Activated CD4-positive, alpha-beta T cell treated with anti-CD3 and anti-CD28 coated beads, Interleukin-10, Interleukin-2, amounts not matched to agents 100 ng/mL and 50 ng/mL, durations not matched to agents 16 hours and 8 hours (primary cell): ENCODE results near the gene ARHGAP27.
A peak's percentile ranks its signal among the peaks of the same experiment; 100 is the strongest.
"Not testable (repeated sequence)": the region's sequence is repeated elsewhere in the genome, so short reads cannot be mapped to it uniquely, and the experiment has no call there.

Experiments used
- DNase-seq: peaks from one replicate; pipeline ENCODE4 v3.0.0-alpha.2; 2020

ARHGAP27 gene, protein sequence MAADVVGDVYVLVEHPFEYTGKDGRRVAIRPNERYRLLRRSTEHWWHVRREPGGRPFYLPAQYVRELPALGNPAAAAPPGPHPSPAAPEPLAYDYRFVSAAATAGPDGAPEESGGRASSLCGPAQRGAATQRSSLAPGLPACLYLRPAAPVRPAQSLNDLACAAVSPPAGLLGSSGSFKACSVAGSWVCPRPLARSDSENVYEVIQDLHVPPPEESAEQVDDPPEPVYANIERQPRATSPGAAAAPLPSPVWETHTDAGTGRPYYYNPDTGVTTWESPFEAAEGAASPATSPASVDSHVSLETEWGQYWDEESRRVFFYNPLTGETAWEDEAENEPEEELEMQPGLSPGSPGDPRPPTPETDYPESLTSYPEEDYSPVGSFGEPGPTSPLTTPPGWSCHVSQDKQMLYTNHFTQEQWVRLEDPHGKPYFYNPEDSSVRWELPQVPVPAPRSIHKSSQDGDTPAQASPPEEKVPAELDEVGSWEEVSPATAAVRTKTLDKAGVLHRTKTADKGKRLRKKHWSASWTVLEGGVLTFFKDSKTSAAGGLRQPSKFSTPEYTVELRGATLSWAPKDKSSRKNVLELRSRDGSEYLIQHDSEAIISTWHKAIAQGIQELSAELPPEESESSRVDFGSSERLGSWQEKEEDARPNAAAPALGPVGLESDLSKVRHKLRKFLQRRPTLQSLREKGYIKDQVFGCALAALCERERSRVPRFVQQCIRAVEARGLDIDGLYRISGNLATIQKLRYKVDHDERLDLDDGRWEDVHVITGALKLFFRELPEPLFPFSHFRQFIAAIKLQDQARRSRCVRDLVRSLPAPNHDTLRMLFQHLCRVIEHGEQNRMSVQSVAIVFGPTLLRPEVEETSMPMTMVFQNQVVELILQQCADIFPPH

DNA sequence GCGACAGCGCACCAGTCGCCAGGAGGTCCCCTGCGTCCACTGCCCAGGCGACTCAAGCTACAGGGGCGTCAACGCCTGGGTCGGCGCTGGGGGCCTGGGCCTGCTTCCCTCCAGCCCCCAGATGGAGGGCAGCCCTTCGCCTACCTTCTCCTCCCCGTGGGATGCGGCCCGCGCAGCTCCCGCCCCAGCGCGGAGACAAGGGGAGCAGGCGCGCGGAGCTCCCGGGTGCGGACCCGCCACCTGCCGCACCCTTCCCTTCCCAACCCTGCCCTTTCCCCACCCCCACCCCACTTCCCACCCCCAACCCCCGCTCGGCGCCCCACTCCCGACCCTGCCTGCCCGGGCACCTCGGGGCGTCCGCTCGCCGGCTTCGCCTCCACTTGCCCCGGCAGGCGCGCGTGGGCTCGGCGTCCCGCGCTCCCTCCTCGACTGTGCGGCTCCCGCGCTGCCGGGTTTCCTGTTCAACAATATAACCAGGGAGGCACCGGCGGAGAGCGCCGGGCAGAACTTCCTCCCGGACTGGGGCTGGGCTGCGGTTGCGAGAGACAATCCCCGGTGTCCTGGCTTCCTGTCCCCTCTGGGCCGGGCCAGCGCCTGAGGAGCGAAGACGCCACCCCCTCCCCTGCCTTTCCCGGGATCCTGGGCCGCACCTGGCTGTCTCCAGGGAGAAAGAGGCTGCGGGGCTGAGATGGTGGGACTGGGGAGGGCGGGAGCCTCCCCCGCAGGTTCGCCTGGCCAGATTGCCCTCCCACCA is at the start of gene ARHGAP27:
Gene ARHGAP27 (minus strand): TSS at position 466 of the 754 bp plus-strand sequence. CDS start 2,591 bp downstream, outside the sequence.
- peak; percentile 47 for DNase-seq

DNA sequence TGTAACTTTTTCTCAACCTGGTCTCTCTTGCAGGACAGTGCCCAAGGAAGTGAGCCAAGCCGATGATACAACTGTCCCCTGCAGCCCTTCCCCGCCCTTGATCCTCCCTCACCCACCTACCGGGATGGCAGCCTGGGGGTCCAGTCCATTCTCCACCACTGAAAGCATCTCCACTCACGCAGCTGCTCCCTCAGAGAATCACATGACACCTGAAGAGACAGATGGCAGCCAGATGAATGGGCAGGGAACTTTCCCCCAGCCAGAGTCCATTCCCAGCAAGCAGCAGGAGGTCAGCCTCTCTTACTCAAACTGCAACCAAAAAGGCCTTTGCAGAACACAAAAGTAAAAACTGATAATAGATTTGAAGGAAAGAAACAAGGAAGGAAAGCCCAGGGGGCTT is 49.6 kb upstream of the ARHGAP27 start:
- not testable (repeated sequence) for DNase-seq

DNA sequence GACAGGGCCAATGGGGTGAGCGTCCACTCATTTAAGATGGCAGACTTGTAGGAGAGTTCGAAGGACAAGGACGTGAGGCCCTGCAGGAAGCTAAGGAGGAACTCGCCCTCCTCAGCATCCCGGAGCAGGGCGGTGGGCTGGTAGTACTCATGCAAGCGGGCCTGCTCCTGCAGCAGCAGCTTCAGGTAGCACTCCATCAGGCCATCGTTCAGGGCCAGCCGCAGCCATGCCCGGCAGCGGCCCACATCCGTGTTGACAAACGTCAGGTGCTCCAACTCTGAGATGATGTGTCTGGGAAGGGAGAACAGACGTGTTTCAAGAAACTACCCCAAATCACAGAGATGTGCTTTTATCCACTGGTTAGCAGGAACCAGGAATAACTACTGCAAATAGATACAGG is 42.8 kb upstream of the ARHGAP27 start:
- DNase-seq, result not testable (repeated sequence)

DNA sequence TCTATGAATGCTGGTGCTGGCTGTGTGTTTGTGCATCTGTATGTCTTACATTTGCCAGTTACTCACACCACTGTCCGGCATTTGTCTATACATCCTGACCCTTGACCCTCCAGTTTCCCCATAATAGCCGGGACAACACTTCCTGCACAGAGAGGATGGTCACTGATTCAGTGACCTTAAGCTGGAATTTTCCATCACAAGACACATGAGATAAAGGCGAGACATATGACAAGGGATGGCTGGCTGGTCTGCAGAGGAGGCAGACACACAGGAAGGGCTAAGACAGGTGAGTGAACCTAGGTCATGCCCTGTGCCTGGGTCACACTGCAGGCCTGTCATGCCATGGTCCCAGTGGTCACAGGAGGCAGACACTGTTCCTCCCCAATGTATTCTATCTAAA is 39.6 kb upstream of the ARHGAP27 start:
- not testable (repeated sequence) for DNase-seq

DNA sequence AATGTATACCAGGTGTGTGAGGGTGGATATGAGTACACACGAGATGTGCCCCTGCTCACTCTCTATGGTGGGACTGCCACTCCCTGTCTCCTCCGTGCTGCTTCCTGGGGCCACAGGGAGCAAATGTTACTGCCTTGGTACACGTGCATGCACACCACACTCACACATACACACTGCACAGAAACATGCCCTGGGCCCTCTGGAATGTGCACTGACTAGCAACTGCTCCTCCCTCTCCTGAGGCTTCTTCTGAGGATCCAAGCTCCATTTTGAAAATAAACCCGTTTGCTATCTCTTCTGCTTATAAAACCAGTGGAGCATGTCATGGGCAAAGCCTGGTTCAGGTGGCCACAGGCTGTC is 36.5 kb upstream of the ARHGAP27 start:
- DNase-seq, result not testable (repeated sequence)

DNA sequence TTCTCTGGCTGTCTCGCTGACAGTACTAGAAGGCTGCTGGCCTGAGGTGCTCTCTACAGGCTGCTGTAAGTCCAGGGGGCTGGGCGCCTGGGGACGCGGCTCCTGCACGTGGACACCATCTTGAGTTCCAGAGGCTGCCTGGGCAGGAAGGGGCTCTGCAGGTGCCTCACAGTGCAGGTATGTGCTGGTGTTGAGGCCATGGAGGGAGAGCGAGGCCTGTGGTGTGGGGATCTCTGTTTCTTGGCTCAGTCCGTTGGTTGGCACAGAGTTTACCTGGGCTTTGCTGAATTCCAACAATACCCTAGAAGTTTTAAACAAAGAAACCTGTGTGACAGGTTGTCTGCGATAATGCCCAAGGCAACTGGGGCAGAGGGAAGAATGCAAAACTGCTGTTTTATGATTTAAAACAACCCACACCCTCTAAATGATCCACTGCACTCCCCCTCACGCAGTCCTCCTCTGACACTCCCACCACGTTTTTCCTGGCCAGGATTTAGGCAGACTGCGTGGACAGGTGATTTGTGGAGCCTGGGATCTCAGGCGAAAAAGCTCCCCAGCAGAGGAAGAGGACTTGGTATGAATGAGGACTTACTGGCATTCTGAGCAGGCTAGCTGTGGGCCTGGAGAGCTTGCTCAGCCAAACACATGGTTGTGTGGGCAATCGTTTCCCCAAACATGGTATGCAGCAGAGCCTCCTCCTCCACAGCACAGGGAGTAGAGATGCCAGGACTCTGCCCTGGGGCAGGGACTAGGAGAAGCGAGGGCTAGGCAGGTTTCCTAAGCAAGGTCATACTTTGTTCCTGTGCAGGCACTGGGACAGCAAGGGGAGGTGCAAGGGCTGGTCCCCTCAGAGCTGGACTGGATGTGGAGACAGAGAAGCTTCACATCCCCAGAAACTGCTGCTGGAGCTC is 35.9 kb upstream of the ARHGAP27 start:
- DNase-seq, result not testable (repeated sequence)

DNA sequence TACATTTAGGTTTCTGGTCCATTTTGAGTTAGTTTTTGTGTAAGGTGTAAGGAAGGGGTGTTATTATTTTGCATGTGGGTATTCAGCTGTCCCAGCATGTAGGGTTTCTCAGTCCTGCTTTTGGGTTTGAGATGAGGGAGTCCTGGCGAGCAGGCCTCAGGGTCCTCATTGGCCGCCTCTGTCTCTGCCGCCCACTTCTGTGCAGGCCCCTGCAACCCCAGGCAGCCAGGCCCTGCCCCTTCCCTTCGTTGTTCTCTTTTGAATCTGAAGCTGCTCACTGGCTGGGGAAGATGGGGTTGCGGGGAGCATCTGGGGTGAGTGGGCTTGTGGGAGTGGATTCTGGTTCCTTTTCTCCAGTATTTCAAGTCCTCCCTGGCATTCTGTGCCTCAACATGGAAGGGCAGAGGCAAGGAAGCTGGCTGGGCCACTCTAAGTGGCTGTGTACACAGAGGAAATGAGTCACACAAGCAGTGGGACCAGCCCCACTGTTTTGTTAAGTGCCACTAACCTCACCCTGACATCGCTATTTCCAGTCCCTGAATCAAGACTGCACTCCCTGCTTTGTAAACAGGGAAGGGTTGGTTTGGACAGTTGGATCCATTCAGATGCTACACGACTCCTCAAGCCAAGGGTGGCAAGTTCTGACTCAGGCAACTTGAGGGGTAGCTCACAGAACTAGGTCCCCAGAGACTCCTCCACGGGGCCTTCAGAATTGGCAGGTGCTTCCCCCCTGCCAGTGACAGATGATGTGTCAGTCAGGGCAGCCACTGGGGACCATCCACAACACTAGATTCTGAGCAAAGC is 29.1 kb upstream of the ARHGAP27 start:
- DNase-seq, result peak; percentile 51

DNA sequence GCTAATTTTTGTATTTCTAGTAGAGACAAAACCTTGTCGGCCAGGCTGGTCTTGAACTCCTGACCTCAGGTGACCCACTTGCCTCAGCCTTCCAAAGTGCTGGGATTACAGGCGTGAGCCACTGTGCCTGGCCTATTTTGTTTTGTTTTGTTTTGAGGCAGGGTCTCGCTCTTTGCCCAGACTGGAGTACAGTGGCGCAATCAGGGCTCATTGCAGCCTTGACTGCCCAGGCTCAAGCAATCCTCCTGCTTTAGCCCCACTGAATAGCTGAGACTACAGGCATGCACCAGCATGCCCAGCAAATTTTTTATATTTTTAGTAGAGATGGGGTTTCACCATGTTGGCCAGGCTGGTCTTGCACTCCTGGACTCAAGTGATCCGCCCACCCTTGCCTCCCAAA is 27.8 kb upstream of the ARHGAP27 start:
- not testable (repeated sequence) for DNase-seq

DNA sequence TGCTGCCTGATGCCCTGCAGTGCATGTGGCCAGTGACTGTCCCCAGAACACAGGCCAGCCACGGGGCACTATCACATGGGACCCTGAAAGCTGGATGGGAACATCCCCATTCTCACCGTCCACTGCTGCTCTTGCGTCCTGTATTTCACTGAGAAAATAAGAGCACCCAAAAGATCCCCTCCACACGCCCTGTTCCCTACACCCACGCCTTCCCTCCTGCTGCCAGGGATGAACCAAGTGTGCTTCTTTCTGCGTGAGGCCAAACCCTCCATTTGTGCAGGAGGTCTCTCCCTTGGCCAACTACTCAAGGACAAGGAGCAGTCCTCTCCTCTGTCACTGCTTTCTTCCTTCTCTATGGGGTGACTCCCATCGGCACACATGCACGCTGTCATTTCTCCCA is 21.7 kb upstream of the ARHGAP27 start:
- not testable (repeated sequence) for DNase-seq

DNA sequence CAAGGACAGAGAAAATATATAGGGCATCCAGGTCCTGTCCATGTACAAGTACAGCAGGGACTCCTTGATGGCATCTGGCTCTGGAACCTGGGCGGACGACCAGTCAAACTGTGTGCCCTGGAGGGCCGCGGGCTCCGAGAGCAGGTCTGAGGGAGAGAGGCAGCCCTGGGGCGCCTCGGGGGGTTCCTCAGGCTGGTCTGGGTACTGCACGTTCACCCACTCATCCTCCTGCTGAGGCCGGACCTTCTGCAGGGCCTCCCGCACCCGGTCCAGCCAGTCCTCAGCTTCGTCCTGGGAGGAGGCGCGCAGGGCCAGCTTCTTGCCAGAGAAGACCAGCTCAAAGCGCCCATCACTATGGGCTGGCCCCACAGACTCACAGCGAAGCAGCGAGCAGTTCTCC is 21.1 kb upstream of the ARHGAP27 start:
- not testable (repeated sequence) for DNase-seq

DNA sequence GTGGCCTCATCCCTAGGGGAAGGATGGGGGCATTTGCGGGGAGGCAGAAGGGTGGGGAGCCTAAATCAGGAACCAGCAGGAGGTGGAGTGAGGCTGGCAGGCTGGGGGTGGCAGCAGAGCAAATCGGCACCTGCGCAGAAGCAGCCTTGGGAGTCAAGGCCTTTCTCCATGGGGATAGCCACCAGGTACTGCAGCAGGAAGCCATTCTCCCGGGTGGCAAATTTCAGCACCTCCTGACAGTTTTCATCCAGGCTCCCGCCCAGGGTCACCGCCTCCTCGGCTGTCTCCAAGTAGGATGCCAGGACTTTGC is 20.5 kb upstream of the ARHGAP27 start:
- DNase-seq, result not testable (repeated sequence)

DNA sequence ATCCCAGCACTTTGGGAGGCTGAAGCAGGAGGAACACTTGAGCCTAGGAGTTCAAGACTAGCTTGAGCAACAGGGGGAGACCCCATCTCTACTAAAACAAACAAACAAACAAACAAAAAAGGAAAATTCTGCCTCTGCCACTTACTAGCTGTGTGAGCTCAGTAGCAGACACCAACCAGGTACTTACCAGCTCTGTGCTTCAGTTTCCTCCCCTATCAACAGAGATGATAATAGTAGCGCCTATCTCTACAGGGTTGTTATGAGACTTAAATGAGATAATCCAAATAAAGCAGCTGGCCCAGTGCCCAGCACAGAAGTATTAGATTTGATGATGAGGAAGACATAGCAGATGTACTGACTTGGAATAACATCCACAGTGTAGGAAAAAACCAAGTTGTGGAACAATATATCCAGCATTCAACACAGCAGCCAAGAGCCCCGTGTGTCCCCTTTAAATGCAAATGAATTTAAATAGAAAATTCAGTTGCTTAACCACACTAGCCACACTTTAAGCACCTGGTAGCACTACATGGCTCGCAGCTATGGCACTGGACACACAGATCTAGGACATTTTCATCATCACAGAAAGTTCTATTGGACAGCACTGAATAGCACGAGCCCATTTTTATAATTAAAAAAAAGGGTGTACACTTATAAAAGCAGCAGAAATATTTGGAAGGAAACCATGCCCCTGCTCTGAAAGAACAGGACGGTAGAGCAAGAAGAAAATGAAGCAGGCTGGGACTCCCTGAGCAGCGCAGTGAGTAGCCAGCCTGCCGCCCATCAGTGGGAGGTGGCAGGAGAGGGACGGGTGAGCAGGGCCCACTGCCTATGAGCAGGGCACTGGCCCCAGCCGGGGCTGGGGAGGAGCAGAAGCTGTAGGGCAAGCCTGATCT is 19.9 kb upstream of the ARHGAP27 start:
- not testable (repeated sequence) for DNase-seq

DNA sequence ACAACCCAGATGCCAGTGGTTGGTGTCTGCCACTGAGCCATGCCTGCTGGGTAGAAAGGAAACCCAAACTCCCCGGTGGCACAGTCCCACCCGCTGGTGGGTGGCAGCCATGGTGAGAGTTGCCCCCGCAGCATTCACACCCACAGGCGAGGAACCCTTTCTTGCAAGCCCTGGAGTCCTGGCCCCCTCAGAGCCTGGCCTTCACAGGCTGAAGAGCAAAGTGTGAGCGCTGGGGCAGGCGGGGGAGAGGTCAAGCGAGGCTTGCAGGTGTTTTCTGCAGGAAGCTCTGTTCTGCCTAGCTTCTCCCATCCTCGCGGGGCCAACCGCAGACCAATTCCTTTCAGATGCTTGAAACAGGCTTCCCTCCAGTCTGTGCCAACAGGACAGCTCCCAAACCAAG is 19.0 kb upstream of the ARHGAP27 start:
- not testable (repeated sequence) for DNase-seq

DNA sequence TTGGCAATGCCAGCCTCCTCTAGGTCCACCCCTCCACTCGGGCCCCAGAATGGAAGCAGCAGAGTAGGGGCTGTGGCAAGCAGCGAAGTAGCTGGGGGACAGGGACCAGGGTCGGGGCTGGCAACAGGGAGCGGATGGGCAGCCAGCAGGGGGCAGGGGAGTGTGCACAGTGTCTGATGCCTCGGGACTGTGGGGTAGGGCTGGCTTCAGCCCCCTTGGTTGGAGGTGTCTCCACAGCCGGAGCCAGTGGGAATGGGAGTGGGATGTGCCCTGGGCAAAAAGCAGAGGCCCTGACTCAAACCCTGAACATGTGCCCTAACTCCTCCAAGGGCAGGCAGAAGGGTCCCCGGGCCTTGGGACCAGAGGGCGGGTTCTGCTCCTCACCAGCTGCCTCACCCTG is 18.5 kb upstream of the ARHGAP27 start:
- DNase-seq, result no peak

DNA sequence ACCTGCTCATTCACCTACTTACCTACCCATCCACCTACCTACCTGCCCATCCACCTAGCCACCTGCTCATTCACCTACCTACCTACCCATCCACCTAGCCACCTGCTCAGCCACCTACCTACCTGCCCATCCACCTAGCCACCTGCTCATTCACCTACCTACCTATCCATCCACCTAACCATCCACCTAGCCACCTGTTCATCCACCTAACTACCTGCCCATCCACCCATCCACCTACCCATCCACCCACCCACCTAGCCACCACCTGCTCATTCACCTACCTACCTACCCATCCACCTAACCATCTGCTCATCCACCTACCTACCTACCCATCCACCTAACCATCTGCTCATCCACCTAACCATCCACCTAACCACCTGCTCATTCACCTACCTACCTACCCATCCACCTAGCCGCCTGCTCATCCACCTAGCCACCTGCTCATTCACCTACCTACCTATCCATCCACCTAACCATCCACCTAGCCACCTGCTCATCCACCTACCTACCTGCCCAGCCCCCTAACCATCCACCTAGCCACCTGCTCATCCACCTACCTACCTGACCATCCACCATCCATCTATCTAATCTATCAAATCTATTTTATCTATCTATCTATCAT is 17.1 kb upstream of the ARHGAP27 start:
- not testable (repeated sequence) for DNase-seq

DNA sequence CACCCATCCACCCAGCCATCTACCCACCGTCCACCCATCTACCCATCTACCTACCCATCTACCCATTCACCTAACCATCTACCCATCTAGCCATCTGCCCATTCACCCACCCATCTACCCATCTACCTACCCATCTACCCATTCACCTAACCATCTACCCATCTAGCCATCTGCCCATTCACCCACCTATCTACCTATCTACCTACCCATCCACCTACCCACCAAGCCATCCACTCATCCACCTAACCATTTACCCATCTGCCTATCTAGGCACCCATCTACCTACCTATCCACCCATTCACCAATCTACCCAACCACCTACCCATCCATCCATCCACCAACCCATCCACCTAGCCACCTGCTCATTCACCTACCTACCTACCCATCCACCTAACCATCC is 16.6 kb upstream of the ARHGAP27 start:
- DNase-seq, result not testable (repeated sequence)

DNA sequence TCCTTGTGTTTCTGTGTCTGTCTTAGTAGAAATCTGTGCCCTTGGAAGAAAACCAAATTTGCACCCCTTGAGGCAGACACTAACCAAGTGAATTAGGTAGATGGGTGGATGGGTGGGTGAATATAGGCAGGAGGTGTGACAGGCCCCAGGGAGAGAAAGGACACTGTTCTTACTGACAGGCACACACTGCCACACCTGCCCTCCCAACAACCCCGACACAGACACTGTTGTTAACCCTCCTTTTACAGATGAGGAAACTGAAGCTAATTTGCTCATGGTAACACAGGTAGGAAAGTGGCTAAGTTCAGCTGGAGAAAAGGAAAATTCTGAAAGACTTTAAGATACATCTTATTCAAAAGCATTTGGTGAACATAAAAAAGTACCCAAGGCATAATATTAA is 15.8 kb upstream of the ARHGAP27 start:
- not testable (repeated sequence) for DNase-seq

DNA sequence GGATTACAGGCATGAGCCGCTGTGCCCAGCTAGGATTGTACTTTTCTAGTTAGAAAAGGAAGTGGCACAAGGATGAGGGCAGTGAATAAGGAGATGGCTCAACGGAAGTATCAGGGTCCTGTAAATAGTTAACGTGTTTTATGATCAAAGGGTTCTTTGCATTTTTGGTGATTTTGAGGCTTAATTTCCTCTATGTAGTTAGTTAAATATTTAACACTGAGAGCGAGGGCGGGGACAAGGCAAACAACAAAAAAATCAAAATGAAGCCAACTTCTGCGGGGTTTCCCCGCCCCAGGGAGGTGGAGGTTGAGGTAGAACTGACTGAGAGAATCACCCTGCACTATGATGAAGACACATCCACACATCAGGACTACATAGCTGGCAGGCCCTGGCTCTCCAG is 15.4 kb upstream of the ARHGAP27 start:
- not testable (repeated sequence) for DNase-seq

DNA sequence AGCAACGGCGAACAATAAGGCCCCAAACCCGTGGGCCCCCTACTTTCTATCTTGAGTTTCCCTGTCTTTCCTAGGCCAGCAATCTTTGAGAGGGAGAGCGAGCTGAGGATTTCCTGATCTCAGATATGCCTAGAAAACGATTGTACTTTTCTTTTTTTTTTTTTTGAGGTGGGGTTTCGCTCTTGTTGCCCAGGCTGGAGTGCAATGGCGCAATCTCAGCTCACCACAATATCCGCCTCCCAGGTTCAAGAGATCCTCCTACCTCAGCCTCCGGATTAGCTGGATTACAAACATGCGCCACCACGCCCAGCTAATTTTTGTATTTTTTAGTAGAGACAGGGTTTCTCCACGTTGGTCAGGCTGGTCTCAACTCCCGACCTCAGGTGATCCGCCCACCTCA is 15.0 kb upstream of the ARHGAP27 start:
- DNase-seq, result not testable (repeated sequence)
